ENCODE results near the gene MEI1. TPM values are rescaled to one million over a fixed set of nuclear protein-coding genes. Genes with fewer than 3 reads are reported as not detected.

The MEI1 gene
- total RNA-seq, 2 donors from 2014 or later = 7.4 TPM; not detected in 1

GRCh38 chr22:41823797-41824196, 124.5 kb downstream of the MEI1 start:
- no peak for TF ChIP-seq POLR2AphosphoS5 (IDR thresholded peaks at IDR 0.05)
- TF ChIP-seq POLR2A (IDR thresholded peaks at IDR 0.05) = no peak
- TF ChIP-seq CTCF (IDR thresholded peaks at IDR 0.05) = no peak
- H3K9me3 ChIP-seq = no peaks in the 10 kb centered on the region
- no peaks in the 10 kb centered on the region for H3K27me3 ChIP-seq (replicated peaks; ENCODE audit: insufficient read depth)
- H3K36me3 ChIP-seq = no peaks in the 10 kb centered on the region
- no peak overlapping the region for H3K27ac ChIP-seq
- H3K4me1 ChIP-seq (replicated peaks) = no peaks in the 10 kb centered on the region
- no peak overlapping the region for H3K4me3 ChIP-seq
- intact Hi-C loops (cut with DNase I) = loop anchor here (2.0 to 10.0 kb wide), 2 partner anchors 117 to 129 kb away; partner anchors contain the start of gene MEI1
- DNase-seq (ENCODE audit: low spot score) = no peak
- 87% methylated on average over 6 of the region's 6 CpGs for WGBS

GRCh38 chr22:41825376-41825775, 126.1 kb downstream of the MEI1 start:
- no peak overlapping the region for H3K4me3 ChIP-seq
- DNase-seq (ENCODE audit: low spot score) = no peak
- H3K36me3 ChIP-seq = no peaks in the 10 kb centered on the region
- H3K9me3 ChIP-seq = no peaks in the 10 kb centered on the region
- no peaks in the 10 kb centered on the region for H3K27me3 ChIP-seq (replicated peaks; ENCODE audit: insufficient read depth)
- 77% methylated on average over 7 of the region's 7 CpGs for WGBS
- H3K4me1 ChIP-seq (replicated peaks) = no peaks in the 10 kb centered on the region
- intact Hi-C loops (cut with DNase I) = loop anchor here (2.0 to 10.0 kb wide), 2 partner anchors 115 to 131 kb away; partner anchors contain the start of gene MEI1
- TF ChIP-seq POLR2AphosphoS5 (IDR thresholded peaks at IDR 0.05) (no peak), POLR2A (IDR thresholded peaks at IDR 0.05) (no peak), CTCF (IDR thresholded peaks at IDR 0.05) (no peak)
- H3K27ac ChIP-seq = no peak overlapping the region

GRCh38 chr22:41826021-41826420, 126.7 kb downstream of the MEI1 start:
- Histone ChIP-seq H3K27ac (no peak overlapping the region), H3K4me1 (replicated peaks) (no peaks in the 10 kb centered on the region), H3K4me3 (no peak overlapping the region), H3K36me3 (no peaks in the 10 kb centered on the region), H3K27me3 (replicated peaks; ENCODE audit: insufficient read depth) (no peaks in the 10 kb centered on the region), H3K9me3 (no peaks in the 10 kb centered on the region)
- WGBS = 51% methylated on average over 3 of the region's 3 CpGs
- intact Hi-C loops (cut with DNase I) = loop anchor here (10.0 kb wide), 1 partner anchor 131 kb away; the partner anchor contains the start of gene MEI1
- TF ChIP-seq POLR2A (IDR thresholded peaks at IDR 0.05) = no peak
- TF ChIP-seq POLR2AphosphoS5 (IDR thresholded peaks at IDR 0.05) = no peak
- TF ChIP-seq CTCF (IDR thresholded peaks at IDR 0.05) = no peak
- no peak for DNase-seq (ENCODE audit: low spot score)

- no peaks in the 10 kb centered on the region for H3K9me3 ChIP-seq
- H3K36me3 ChIP-seq = no peaks in the 10 kb centered on the region
- DNase-seq (ENCODE audit: low spot score) = no peak
- H3K27me3 ChIP-seq (replicated peaks; ENCODE audit: insufficient read depth) = no peaks in the 10 kb centered on the region
- intact Hi-C loops (cut with DNase I) = loop anchor here (10.0 kb wide), 1 partner anchor 132 kb away; the partner anchor contains the start of gene MEI1
- H3K4me3 ChIP-seq = no peak overlapping the region
- no peak overlapping the region for H3K27ac ChIP-seq
- no peaks in the 10 kb centered on the region for H3K4me1 ChIP-seq (replicated peaks)
- no peak for TF ChIP-seq CTCF (IDR thresholded peaks at IDR 0.05)
- TF ChIP-seq POLR2A (IDR thresholded peaks at IDR 0.05) = no peak
- TF ChIP-seq POLR2AphosphoS5 (IDR thresholded peaks at IDR 0.05) = no peak
- 59% methylated on average over 11 of the region's 11 CpGs for WGBS
Observed at GRCh38 chr22:41826430-41827383, 127.4 kb downstream of the MEI1 start.

Data from prostate gland (tissue), 2 donors.